Activated CD4-positive, alpha-beta T cell treated with anti-CD3 and anti-CD28 coated beads for 24 hours (primary cell): ENCODE measurements around the gene IGIP.

Experiments used
- DNase-seq, 2 donors: peaks; one replicate each; pipeline ENCODE4 v3.0.0-alpha.2; 2020; ENCODE audit warnings: low read depth in 2 of 2

Gene IGIP

DNA sequence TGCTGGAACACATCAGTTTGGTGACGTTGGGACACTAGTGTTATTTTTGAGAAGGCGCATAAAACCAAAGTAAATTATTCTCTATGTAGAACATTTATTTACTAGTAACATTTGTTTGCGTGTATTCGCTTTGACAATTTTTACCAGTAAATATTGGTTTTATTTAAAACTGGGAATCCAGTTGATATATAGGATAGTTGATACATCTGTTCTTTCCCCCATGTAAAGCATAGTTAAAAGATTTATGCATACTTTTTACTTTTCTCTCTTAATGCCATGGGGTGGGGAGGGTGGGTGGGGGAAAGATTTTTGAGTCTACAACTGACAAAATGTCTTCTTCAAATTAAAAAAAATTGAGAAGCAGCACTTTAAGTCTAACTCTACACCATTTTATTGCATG is at the start of gene IGIP:
IGIP (plus strand) TSS at position 301 of the 400 bp plus-strand sequence. CDS start 2,540 bp downstream, outside the sequence.
- no peak for DNase-seq

DNA sequence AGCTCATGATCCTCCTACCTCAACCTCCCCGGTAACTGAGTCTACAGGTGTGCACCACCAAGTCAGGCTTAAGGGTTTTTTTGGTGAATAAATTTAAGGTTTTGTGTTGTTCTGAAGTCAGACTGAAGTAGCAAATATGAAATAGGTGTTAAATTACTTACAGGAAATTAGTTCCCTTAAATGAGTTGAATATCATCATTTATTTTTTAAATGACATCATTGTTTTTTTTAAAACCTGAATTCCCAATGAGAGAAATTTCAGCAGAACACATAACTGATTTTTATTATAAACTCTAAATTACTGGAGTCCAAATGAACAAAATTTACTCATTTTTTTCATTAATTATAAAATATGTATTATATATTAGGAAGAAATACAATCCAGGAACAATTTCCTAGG is 49.6 kb upstream of the IGIP start:
- no peak for DNase-seq

- DNase-seq = no peak
These were observed 48.9 kb upstream of the IGIP start for GRCh38 chr5:140076788-140077187.

GRCh38 chr5:140083120-140083519 is 42.6 kb upstream of the IGIP start:
- no peak for DNase-seq

- DNase-seq = no peak
These were observed 42.1 kb upstream of the IGIP start for GRCh38 chr5:140083650-140084049.

DNA sequence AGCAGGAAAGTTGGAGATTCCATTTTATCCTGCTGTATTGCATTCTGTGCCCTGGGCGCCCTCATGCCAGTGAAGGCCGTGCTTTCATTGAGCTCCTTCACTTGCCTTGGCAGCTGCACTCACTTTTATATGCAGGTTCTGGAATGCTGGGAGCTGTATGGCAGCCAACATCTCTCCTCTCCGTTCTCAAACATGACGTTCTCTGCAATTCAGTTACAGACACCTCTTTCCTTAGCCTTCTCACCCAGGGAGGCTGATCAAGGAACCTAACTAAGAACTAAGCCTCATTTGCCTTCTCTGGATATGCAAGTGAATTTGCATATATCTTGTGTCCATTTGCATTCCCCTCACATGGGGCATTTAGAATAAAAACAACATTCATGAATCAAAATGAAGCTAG is 41.2 kb upstream of the IGIP start:
- DNase-seq = no peak

DNA sequence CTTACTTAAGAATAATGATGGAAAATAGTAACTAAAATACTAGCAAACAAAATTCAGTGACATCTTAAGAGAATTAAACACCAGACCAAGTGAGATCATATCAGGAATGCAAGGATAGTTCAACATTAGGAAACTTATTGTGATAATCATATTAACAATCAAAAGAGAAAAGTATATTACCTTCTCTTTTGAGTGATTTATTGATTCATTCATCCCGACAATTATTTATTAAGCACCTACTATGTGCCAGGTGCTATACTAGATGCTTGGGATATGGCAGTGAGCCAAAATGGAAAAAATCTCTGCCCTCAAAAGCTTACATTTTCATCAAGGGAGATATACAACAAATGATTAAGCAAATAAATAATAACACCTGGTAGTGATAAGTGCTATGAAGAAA is 35.5 kb upstream of the IGIP start:
- no peak for DNase-seq

- no peak for DNase-seq
These were observed 32.6 kb upstream of the IGIP start for GRCh38 chr5:140093179-140093578.

GRCh38 chr5:140093866-140094265 is 31.9 kb upstream of the IGIP start:
- DNase-seq = no peak

GRCh38 chr5:140094889-140095288 is 30.8 kb upstream of the IGIP start:
- DNase-seq = no peak

- DNase-seq = no peak
These were observed 24.6 kb upstream of the IGIP start for GRCh38 chr5:140101179-140101578.

DNA sequence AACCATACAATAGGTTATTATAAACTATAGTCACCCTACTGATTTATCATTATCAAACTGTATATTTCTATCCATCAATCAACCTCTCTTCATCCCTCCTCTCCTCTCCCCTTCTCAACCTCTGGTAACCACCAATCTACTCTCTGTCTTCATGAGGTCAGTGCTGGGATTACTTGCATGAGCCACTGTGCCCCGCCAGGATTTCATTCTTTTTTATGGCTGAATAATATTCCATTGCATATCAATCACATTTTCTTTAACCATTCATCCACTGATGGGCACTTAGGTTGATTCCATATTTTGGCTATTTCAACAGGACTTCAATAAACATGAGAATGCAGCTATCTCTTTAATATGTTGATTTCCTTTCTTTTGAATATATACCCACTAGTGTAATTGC is 22.6 kb upstream of the IGIP start:
- no peak for DNase-seq

DNA sequence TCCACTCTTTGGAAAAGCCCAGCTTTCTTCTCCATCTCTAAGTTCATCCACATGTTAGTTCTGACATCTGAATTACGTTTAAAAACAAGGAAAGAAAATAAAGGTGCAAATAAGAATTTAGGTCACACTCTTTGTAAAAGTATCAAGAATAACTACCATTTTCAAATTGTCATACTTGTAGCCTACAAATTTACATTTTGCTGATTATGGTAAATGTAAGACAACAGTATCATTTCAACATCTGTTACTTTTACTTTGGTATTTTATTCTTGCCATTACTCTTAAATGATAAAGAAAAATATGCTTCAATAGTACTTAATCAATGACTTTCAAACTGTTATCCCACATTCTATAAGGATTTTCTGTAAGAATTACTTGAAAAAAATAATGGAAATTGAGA is 21.6 kb upstream of the IGIP start:
- DNase-seq = no peak

- DNase-seq = no peak
These were observed 19.6 kb upstream of the IGIP start for GRCh38 chr5:140106101-140106500.

- no peak for DNase-seq
These were observed 18.9 kb upstream of the IGIP start for GRCh38 chr5:140106805-140107311.

DNA sequence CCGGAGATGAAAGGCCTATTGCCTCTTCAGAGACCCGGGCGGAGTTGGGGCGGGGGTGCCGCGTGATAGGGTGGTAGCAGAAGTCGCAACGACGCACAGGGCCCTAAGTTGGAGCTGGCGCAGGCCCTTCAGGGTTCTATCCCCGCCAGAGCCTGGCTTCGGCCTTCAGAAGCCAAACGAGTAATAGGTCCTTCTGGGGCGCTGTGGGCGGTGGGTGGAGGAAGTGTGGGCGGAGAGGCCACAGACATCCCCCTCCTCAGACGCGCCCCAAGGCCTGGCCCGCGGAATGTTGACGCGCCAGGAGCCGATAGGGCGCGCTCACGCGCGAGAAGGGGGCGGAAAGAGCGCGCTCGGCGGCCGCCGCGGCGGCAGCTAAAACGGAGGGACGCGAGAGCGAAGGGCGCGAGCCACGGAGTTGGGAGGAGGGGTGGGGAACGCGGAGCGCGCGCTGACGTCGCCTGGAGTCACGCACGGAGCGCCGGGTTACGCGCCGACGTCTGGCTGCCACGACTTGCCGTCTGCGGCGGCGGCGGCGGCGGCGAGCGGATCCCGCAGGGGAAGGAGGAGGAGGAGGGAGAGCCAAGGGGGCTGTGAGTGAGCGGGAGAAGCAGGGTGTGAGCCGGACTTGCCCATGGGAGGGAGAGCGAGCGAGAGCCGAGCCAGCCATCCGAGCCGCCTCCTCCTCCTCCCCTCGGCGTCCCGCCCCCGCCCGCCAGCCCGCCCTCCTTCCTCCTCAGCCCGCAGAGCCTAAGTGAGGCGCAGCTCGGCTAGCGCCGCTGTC is 18.2 kb upstream of the IGIP start:
- peak; percentile 84 for DNase-seq

GRCh38 chr5:140108093-140109017 is 17.4 kb upstream of the IGIP start:
- peak; percentile 7 to 71 for DNase-seq

DNA sequence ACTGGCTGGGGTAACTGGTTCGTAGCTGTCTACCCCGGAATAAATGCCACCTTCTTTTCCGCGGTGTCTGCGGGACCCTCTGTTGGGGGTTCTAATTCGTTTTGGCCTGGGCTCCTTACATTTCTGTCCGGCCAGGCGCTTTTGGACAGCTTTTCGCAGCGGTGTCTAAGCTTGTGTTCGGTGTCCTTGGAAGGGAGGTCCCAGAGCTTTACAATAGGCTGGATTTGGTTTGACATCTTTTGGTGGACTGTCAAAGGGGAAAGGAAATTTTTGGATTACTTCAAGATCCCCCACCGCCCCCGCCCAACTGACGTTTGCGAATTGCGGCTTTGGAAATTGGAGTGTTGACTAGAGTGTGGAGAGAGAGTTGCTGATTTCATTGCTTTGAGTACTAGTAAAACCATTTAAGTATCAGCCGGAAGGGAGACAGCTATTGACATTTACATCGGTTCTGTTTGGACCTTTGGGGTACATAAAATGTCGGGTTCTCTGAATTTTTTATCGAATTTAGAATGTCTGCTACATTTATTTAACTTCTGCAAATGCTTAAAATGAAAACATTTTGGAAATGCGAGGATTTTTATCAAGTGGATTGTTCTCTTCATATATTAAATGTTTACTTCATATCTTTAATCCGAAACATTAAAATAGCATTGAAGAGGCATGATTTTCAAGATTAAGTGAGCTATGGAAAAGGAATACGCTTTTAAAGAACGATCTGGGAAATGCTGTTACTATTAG is 16.5 kb upstream of the IGIP start:
- no peak for DNase-seq

GRCh38 chr5:140109759-140110645 is 15.7 kb upstream of the IGIP start:
- no peak for DNase-seq

- no peak for DNase-seq
These were observed 15.1 kb upstream of the IGIP start for GRCh38 chr5:140110646-140110957.
